DOHH2 (cell line): ENCODE results near the gene RRBP1.

ENCODE experiments used
- EZH2phosphoT487 ChIP-seq: fragments of 200-600 bp; sonication (generic); IDR thresholded peaks from 2 replicates; pipeline ENCODE4 v1.6.1; 2017; ENCODE audit warnings: borderline replicate concordance, mild to moderate bottlenecking, antibody characterized with exemption, low read length, moderate library complexity, mixed read lengths
- TF ChIP-seq, protein P1 (sequence below): fragments of 200-600 bp; sonication (generic); IDR thresholded peaks from one replicate; pipeline ENCODE4 v1.5.1; 2014; ENCODE audit warnings: antibody characterized with exemption, mild to moderate bottlenecking, low read depth, low read length; ENCODE audit not compliant: poor library complexity, severe bottlenecking

DNA sequence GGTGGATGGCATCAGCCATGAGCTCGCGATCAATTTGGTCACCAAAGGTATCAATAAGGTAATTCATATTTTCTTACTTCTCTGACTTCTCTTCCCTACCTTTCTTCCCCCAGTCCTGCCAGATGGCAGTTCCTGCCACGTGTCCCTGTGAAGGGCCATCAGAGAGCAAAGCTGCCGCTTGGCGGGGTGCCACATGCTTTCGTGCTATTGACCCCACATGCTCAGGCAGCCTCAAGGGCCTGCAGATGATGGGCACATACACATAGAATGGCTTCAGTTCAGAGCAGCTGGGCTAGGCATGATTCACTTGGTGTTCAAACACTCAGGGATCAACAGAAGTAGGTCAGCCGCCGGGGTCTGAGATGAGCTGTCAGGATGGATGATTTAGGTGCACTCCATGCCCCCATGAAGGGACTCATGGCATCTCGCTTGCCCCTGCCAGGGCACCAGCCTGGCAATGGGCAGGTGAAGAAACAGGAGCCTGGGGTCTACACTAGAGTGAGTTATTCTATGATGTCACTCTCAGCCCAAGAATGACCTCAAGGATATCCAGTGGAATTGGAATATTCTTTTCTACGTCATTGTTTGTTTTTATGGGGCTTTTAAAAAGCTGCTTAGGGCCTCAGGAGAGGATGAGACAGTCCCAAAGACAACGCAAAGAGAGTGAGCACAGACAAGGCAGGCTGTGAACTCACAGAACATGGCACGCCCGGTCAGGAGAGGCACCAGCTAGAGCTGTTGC, 43.2 kb upstream of the RRBP1 start:
- TF ChIP-seq, protein P1, sequence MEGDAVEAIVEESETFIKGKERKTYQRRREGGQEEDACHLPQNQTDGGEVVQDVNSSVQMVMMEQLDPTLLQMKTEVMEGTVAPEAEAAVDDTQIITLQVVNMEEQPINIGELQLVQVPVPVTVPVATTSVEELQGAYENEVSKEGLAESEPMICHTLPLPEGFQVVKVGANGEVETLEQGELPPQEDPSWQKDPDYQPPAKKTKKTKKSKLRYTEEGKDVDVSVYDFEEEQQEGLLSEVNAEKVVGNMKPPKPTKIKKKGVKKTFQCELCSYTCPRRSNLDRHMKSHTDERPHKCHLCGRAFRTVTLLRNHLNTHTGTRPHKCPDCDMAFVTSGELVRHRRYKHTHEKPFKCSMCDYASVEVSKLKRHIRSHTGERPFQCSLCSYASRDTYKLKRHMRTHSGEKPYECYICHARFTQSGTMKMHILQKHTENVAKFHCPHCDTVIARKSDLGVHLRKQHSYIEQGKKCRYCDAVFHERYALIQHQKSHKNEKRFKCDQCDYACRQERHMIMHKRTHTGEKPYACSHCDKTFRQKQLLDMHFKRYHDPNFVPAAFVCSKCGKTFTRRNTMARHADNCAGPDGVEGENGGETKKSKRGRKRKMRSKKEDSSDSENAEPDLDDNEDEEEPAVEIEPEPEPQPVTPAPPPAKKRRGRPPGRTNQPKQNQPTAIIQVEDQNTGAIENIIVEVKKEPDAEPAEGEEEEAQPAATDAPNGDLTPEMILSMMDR: no peak
- no peak for TF ChIP-seq EZH2phosphoT487
